ENCODE results near the gene ARHGEF11.

DNA sequence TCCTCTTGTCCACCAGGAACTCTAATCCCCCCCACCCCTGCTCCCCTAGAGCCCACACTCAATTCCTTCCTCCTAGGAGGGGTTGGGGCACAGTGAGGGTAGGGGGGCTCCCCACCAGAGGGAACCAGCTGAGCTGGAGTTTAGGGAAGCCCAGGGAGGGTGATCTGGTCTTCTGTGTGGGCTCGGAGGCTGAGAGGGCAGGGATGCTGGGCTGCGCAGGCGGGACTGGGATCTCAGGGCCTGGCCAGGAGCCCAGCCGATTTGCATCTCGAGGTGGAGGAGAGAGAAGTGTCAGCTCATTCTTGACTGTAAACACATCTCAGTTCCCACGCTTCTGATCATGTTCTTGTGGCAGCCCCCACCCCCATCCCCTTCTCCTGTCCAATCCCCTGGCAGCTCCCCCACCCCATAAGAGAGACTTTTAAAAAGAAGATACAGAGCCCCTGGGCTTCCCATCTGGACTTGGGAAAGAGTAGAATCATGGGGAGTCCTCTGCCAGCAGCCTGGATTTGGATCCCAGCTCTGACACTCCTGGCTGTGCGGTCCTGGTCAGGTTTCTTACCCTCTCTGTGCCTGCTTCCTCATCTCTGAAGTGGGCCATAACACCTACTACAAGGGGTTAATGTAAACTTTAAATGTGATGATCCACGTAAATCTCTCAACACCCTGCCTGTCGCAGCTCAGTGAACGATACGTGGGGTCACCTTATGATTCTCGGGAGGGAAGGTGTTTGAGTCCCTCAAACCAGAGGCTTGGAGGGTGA is 145.4 kb downstream of the ARHGEF11 start:
- TF ChIP-seq, protein P1, sequence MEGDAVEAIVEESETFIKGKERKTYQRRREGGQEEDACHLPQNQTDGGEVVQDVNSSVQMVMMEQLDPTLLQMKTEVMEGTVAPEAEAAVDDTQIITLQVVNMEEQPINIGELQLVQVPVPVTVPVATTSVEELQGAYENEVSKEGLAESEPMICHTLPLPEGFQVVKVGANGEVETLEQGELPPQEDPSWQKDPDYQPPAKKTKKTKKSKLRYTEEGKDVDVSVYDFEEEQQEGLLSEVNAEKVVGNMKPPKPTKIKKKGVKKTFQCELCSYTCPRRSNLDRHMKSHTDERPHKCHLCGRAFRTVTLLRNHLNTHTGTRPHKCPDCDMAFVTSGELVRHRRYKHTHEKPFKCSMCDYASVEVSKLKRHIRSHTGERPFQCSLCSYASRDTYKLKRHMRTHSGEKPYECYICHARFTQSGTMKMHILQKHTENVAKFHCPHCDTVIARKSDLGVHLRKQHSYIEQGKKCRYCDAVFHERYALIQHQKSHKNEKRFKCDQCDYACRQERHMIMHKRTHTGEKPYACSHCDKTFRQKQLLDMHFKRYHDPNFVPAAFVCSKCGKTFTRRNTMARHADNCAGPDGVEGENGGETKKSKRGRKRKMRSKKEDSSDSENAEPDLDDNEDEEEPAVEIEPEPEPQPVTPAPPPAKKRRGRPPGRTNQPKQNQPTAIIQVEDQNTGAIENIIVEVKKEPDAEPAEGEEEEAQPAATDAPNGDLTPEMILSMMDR (conservative IDR thresholded peaks at IDR 0.05; ENCODE audit: low read depth, low read length): no peak
- TF ChIP-seq EZH2 (IDR thresholded peaks at IDR 0.05; ENCODE audit: borderline replicate concordance, low read depth, low read length, poor library complexity, severe bottlenecking): no peak
